Ishikawa (cell line): ENCODE data around the gene EVC2.
A peak's percentile ranks its signal among the peaks of the same experiment; 100 is the strongest.

Source experiments
- CEBPB ChIP-seq: IDR thresholded peaks from 2 replicates; pipeline ENCODE4 v1.6.1; 2012
- CREB1 ChIP-seq: IDR thresholded peaks from 2 replicates; pipeline ENCODE4 v1.6.1; 2012; ENCODE audit warnings: low read depth
- EGR1 ChIP-seq: IDR thresholded peaks from 2 replicates; pipeline ENCODE4 v1.6.1; 2012
- EP300 ChIP-seq: IDR thresholded peaks from 2 replicates; pipeline ENCODE4 v1.6.1; 2012; ENCODE audit warnings: borderline replicate concordance
- FOXM1 ChIP-seq: IDR thresholded peaks from 2 replicates; pipeline ENCODE4 v1.6.1; 2012; ENCODE audit warnings: low read depth, borderline replicate concordance
- NFIC ChIP-seq: IDR thresholded peaks from 2 replicates; pipeline ENCODE4 v1.6.1; 2012
- RAD21 ChIP-seq: IDR thresholded peaks from 2 replicates; pipeline ENCODE4 v1.6.1; 2012; ENCODE audit warnings: low read depth
- REST ChIP-seq: IDR thresholded peaks from 2 replicates; pipeline ENCODE4 v1.6.1; 2012; ENCODE audit warnings: low read depth, mild to moderate bottlenecking
- TAF1 ChIP-seq: IDR thresholded peaks from 2 replicates; pipeline ENCODE4 v1.6.1; 2012; ENCODE audit warnings: low read depth, mild to moderate bottlenecking
- TCF12 ChIP-seq: IDR thresholded peaks from 2 replicates; pipeline ENCODE4 v1.6.1; 2012; ENCODE audit warnings: low read depth
- TEAD4 ChIP-seq: IDR thresholded peaks from 2 replicates; pipeline ENCODE4 v1.6.1; 2012
- USF1 ChIP-seq: IDR thresholded peaks from 2 replicates; pipeline ENCODE4 v1.6.1; 2012
- YY1 ChIP-seq: IDR thresholded peaks from 2 replicates; pipeline ENCODE4 v1.6.1; 2012; ENCODE audit warnings: low read depth
- ZBTB7A ChIP-seq: IDR thresholded peaks from 2 replicates; pipeline ENCODE4 v1.6.1; 2012; ENCODE audit warnings: low read depth
- TF ChIP-seq, protein P1 (sequence below): IDR thresholded peaks from 2 replicates; pipeline ENCODE4 v1.6.1; 2012

The EVC2 gene

GRCh38 chr4:5631352-5632065 lies 76.8 kb downstream of the EVC2 start:
- TF ChIP-seq RAD21 (no peak), EGR1 (no peak), CEBPB (no peak), YY1 (no peak), TEAD4 (no peak)

GRCh38 chr4:5630762-5631161 lies 77.6 kb downstream of the EVC2 start:
- TF ChIP-seq FOXM1 (no peak), REST (0 out of 2 replicates have a peak, but pooled peaks have one; percentile 13)

GRCh38 chr4:5629542-5629941 lies 78.8 kb downstream of the EVC2 start:
- TF ChIP-seq YY1 (no peak), TEAD4 (no peak), RAD21 (no peak), EP300 (no peak), FOXM1 (no peak), USF1 (no peak), CREB1 (no peak), EGR1 (no peak), REST (no peak), TCF12 (no peak)
- TF ChIP-seq, protein P1, sequence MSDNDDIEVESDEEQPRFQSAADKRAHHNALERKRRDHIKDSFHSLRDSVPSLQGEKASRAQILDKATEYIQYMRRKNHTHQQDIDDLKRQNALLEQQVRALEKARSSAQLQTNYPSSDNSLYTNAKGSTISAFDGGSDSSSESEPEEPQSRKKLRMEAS = no peak

GRCh38 chr4:5626913-5627312 lies 81.4 kb downstream of the EVC2 start:
- TF ChIP-seq, protein P1 = no peak
- TF ChIP-seq CEBPB = no peak
- TF ChIP-seq USF1 = no peak
- TF ChIP-seq TEAD4 = no peak
- TF ChIP-seq ZBTB7A = no peak
- no peak for TF ChIP-seq FOXM1
- TF ChIP-seq EGR1 = no peak
- TF ChIP-seq YY1 = no peak
- no peak for TF ChIP-seq NFIC
- TF ChIP-seq TAF1 = no peak
- TF ChIP-seq RAD21 = no peak
- TF ChIP-seq REST = no peak
- no peak for TF ChIP-seq TCF12
- no peak for TF ChIP-seq CREB1
- TF ChIP-seq EP300 = no peak

GRCh38 chr4:5622596-5622995 lies 85.8 kb downstream of the EVC2 start:
- TF ChIP-seq, protein P1 = no peak
- no peak for TF ChIP-seq NFIC
- no peak for TF ChIP-seq USF1
- no peak for TF ChIP-seq EP300
- TF ChIP-seq TEAD4 = no peak
- no peak for TF ChIP-seq FOXM1
- no peak for TF ChIP-seq CREB1
- no peak for TF ChIP-seq TAF1
- no peak for TF ChIP-seq YY1
- no peak for TF ChIP-seq RAD21
- no peak for TF ChIP-seq CEBPB
- no peak for TF ChIP-seq ZBTB7A
- no peak for TF ChIP-seq EGR1
